ENCODE data around the gene FAM83G. TPM values are rescaled to one million over a fixed set of nuclear protein-coding genes. Genes with fewer than 3 reads are reported as not detected.

The FAM83G gene
- polyA plus RNA-seq, 1 of the 3 experiments (the other 2 are of a cell fraction), result 6.5 TPM

DNA sequence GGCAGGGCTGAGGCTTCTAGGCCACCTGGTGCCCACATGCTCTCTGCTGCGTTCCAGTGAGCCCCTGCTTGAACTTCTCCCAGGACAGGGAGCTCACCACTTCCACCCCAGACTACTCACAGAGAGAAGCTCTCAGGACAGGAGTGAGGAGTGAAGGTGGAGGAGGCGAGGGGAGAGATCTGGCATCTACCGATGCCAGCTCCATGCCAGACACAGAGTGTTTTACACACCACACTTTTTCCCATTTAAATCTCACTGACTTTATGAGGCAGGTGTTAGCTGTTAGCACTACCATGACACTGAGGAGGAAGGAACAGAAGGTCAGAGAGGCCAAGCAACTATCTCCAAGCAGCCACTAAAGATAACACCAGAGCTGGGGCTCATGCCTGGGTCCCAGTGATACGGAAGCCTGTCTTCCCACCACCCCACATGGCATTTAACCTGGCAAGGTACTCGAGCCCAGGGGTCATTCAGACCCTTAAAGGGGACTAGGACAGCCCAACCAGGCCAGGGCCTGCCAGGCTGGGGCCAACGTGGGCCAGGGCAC lies 6.8 kb downstream of the FAM83G start:
- Histone ChIP-seq H3K9me2 (no peaks in the 10 kb centered on the region), H3F3A (replicated peaks; ENCODE audit: insufficient read depth) (no peaks in the 10 kb centered on the region), H3K9ac (no peak overlapping the region), H3K36me3 (replicated peaks in 1 of 2; ENCODE audit: control insufficient read depth in 1 of 2, insufficient read depth in 2 of 2, low read length in 1 of 2) (peaks cover 4 to 17% of the 10 kb centered on the region in 2 experiments), H3K27me3 (ENCODE audit: insufficient read depth) (no peaks in the 10 kb centered on the region), H3K79me2 (ENCODE audit: insufficient read depth) (peaks cover 91% of the 10 kb centered on the region), H3K4me2 (no peak overlapping the region), H2AFZ (ENCODE audit: low read depth) (no peak overlapping the region), H4K20me1 (ENCODE audit: insufficient read depth) (no peaks in the 10 kb centered on the region), H3K27ac (ENCODE audit: low read depth in 2 of 2, low read length in 1 of 2) (no peak overlapping the region), H3K4me3 (ENCODE audit: low read depth in 2 of 2, low read length in 1 of 2) (no peak overlapping the region), H3K9me3 (peaks cover 15% of the 10 kb centered on the region; the same call in 1 of the 2 replicates), H3K4me1 (ENCODE audit: control insufficient read depth in 1 of 2, insufficient read depth in 2 of 2, low read depth in 1 of 2, low read length in 1 of 2) (peaks cover 0 to 9% of the 10 kb centered on the region in 2 experiments; a peak in 1 of 4 replicates)
- DNase-seq, result no peak
- POLR2A ChIA-PET, result no interaction called here
- 96% methylated on average over 3 of the region's 6 CpGs for WGBS (ENCODE audit: low lambda C conversion rate)
- CTCF ChIA-PET, result interaction anchor here (1.0 to 1.1 kb wide), 2 partner anchors 11 to 13 kb away, joined by 3 read pairs; no protein-coding TSS in a partner anchor
- TF ChIP-seq PBX3 (IDR thresholded peaks at IDR 0.05) (no peak), SIN3A (IDR thresholded peaks at IDR 0.05; ENCODE audit: borderline replicate concordance, low read depth, low read length) (no peak), TEAD4 (IDR thresholded peaks at IDR 0.05; ENCODE audit: borderline replicate concordance, insufficient read depth) (no peak)

GRCh38 chr17:18996458-18996857 lies 8.1 kb downstream of the FAM83G start:
- POLR2A ChIA-PET, result no interaction called here
- no peak for DNase-seq
- H2AFZ ChIP-seq (ENCODE audit: low read depth), result no peak overlapping the region
- H3K27me3 ChIP-seq (ENCODE audit: insufficient read depth), result no peaks in the 10 kb centered on the region
- no peaks in the 10 kb centered on the region for H3K9me2 ChIP-seq
- H4K20me1 ChIP-seq (ENCODE audit: insufficient read depth), result no peaks in the 10 kb centered on the region
- TF ChIP-seq CHD2 (IDR thresholded peaks at IDR 0.05; ENCODE audit: low read length, partially characterized antibody) (no peak), PBX3 (IDR thresholded peaks at IDR 0.05) (no peak), RCOR1 (IDR thresholded peaks at IDR 0.05; ENCODE audit: low read length) (no peak), GABPA (IDR thresholded peaks at IDR 0.05; ENCODE audit: low read depth) (no peak), FOSL2 (IDR thresholded peaks at IDR 0.05; ENCODE audit: borderline replicate concordance, low read depth) (no peak), SIN3A (IDR thresholded peaks at IDR 0.05; ENCODE audit: borderline replicate concordance, low read depth, low read length) (no peak)
- TF ChIP-seq, protein P1, sequence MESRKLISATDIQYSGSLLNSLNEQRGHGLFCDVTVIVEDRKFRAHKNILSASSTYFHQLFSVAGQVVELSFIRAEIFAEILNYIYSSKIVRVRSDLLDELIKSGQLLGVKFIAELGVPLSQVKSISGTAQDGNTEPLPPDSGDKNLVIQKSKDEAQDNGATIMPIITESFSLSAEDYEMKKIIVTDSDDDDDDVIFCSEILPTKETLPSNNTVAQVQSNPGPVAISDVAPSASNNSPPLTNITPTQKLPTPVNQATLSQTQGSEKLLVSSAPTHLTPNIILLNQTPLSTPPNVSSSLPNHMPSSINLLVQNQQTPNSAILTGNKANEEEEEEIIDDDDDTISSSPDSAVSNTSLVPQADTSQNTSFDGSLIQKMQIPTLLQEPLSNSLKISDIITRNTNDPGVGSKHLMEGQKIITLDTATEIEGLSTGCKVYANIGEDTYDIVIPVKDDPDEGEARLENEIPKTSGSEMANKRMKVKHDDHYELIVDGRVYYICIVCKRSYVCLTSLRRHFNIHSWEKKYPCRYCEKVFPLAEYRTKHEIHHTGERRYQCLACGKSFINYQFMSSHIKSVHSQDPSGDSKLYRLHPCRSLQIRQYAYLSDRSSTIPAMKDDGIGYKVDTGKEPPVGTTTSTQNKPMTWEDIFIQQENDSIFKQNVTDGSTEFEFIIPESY (IDR thresholded peaks at IDR 0.05; ENCODE audit: borderline replicate concordance, low read depth), result no peak
- peaks cover 15% of the 10 kb centered on the region; the same call in 1 of the 2 replicates for H3K9me3 ChIP-seq
- H3F3A ChIP-seq (replicated peaks; ENCODE audit: insufficient read depth), result no peaks in the 10 kb centered on the region
- H3K4me3 ChIP-seq (ENCODE audit: low read depth in 2 of 2, low read length in 1 of 2), result no peak overlapping the region
- no peak overlapping the region for H3K9ac ChIP-seq
- H3K4me2 ChIP-seq, result no peak overlapping the region
- peaks cover 4 to 17% of the 10 kb centered on the region in 2 experiments for H3K36me3 ChIP-seq (replicated peaks in 1 of 2; ENCODE audit: control insufficient read depth in 1 of 2, insufficient read depth in 2 of 2, low read length in 1 of 2)
- H3K27ac ChIP-seq (ENCODE audit: low read depth in 2 of 2, low read length in 1 of 2), result no peak overlapping the region
- H3K79me2 ChIP-seq (ENCODE audit: insufficient read depth), result peaks cover 86% of the 10 kb centered on the region
- CTCF ChIA-PET, result interaction anchor here (0.7 kb wide), 1 partner anchor 35 kb away, joined by 3 read pairs; no protein-coding TSS in a partner anchor
- H3K4me1 ChIP-seq (ENCODE audit: control insufficient read depth in 1 of 2, insufficient read depth in 2 of 2, low read depth in 1 of 2, low read length in 1 of 2), result peaks cover 0 to 9% of the 10 kb centered on the region in 2 experiments; a peak in 1 of 4 replicates
- WGBS (ENCODE audit: low lambda C conversion rate), result 94% methylated on average over 2 of the region's 2 CpGs

Data from SK-N-SH (cell line).